SK-N-SH (cell line): ENCODE data around the gene CLCN6.

ENCODE experiments used
- CHD2 ChIP-seq: fragments of 150-350 bp; IDR thresholded peaks from 2 replicates; pipeline ENCODE4 v1.6.1; 2018; ENCODE audit warnings: low read length; ENCODE audit not compliant: partially characterized antibody
- EP300 ChIP-seq, 2 experiments: IDR thresholded peaks; 2 replicates each; pipeline versions ENCODE4 v1.4.0 to v1.6.1; 2012; ENCODE audit warnings: borderline replicate concordance in 1 of 2, low read depth in 1 of 2, low read length in 1 of 2
- FOSL2 ChIP-seq: IDR thresholded peaks from 2 replicates; pipeline ENCODE4 v1.4.0; 2012; ENCODE audit warnings: low read depth, mild to moderate bottlenecking, moderate library complexity, borderline replicate concordance
- MEF2A ChIP-seq: IDR thresholded peaks from 2 replicates; pipeline ENCODE4 v1.4.0; 2012; ENCODE audit warnings: low read depth, borderline replicate concordance
- NFIC ChIP-seq: IDR thresholded peaks from 2 replicates; pipeline ENCODE4 v1.4.0; 2012; ENCODE audit warnings: borderline replicate concordance
- NRF1 ChIP-seq: IDR thresholded peaks from 2 replicates; pipeline ENCODE4 v1.6.1; 2012; ENCODE audit warnings: low read depth, mild to moderate bottlenecking, low read length
- POLR2AphosphoS5 ChIP-seq: IDR thresholded peaks from 2 replicates; pipeline ENCODE4 v1.6.1; 2012; ENCODE audit warnings: low read depth, low read length
- RCOR1 ChIP-seq: fragments of 150-350 bp; IDR thresholded peaks from 2 replicates; pipeline ENCODE4 v1.6.1; 2017; ENCODE audit warnings: antibody characterized with exemption, low read length
- RXRA ChIP-seq: IDR thresholded peaks from 2 replicates; pipeline ENCODE4 v1.4.0; 2012; ENCODE audit warnings: low read depth, mild to moderate bottlenecking, borderline replicate concordance
- SIN3A ChIP-seq: IDR thresholded peaks from 2 replicates; pipeline ENCODE4 v1.6.1; 2012; ENCODE audit warnings: low read depth, mild to moderate bottlenecking, low read length, moderate library complexity, borderline replicate concordance
- YY1 ChIP-seq: IDR thresholded peaks from 2 replicates; pipeline ENCODE4 v1.4.0; 2012; ENCODE audit warnings: low read depth, mild to moderate bottlenecking
- TF ChIP-seq, protein P1 (sequence below): IDR thresholded peaks from 2 replicates; pipeline ENCODE4 v1.6.1; 2012; ENCODE audit warnings: mild to moderate bottlenecking, low read depth, low read length, moderate library complexity
- TF ChIP-seq, protein P2 (sequence below): fragments of 200-600 bp; sonication (generic); IDR thresholded peaks from 2 replicates; pipeline ENCODE4 v1.6.1; 2017; ENCODE audit warnings: antibody characterized with exemption, mild to moderate bottlenecking, moderate library complexity
- TF ChIP-seq, protein P3 (sequence below): IDR thresholded peaks from 2 replicates; pipeline ENCODE4 v1.4.0; 2012; ENCODE audit warnings: low read depth

DNA sequence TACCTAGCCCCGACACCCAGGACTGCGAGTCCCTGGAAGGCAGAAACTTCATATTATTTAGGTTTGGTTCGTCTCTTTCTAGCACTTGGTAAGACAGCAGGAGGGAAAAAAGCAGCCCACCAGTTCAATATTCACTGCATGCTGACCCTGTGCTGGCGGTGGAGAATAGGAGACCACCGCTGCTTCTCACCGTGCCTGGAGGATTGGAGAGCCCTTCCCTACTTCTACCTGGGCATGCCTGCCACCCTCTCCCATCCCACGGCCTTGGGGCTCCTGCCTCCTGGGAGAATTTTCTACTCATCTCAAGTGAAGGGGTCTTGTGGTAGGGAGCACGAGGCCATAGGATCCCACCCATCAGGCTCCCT lies 5.6 kb upstream of the CLCN6 start:
- TF ChIP-seq, protein P1, sequence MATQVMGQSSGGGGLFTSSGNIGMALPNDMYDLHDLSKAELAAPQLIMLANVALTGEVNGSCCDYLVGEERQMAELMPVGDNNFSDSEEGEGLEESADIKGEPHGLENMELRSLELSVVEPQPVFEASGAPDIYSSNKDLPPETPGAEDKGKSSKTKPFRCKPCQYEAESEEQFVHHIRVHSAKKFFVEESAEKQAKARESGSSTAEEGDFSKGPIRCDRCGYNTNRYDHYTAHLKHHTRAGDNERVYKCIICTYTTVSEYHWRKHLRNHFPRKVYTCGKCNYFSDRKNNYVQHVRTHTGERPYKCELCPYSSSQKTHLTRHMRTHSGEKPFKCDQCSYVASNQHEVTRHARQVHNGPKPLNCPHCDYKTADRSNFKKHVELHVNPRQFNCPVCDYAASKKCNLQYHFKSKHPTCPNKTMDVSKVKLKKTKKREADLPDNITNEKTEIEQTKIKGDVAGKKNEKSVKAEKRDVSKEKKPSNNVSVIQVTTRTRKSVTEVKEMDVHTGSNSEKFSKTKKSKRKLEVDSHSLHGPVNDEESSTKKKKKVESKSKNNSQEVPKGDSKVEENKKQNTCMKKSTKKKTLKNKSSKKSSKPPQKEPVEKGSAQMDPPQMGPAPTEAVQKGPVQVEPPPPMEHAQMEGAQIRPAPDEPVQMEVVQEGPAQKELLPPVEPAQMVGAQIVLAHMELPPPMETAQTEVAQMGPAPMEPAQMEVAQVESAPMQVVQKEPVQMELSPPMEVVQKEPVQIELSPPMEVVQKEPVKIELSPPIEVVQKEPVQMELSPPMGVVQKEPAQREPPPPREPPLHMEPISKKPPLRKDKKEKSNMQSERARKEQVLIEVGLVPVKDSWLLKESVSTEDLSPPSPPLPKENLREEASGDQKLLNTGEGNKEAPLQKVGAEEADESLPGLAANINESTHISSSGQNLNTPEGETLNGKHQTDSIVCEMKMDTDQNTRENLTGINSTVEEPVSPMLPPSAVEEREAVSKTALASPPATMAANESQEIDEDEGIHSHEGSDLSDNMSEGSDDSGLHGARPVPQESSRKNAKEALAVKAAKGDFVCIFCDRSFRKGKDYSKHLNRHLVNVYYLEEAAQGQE = no peak
- TF ChIP-seq EP300 (IDR thresholded peaks at IDR 0.05; ENCODE audit: borderline replicate concordance in 1 of 2, low read depth in 1 of 2, low read length in 1 of 2) (no peak), NRF1 (no peak), CHD2 (no peak), POLR2AphosphoS5 (no peak), MEF2A (no peak), YY1 (no peak), SIN3A (no peak), FOSL2 (no peak), NFIC (no peak), RXRA (no peak), RCOR1 (no peak)
- TF ChIP-seq, protein P2, sequence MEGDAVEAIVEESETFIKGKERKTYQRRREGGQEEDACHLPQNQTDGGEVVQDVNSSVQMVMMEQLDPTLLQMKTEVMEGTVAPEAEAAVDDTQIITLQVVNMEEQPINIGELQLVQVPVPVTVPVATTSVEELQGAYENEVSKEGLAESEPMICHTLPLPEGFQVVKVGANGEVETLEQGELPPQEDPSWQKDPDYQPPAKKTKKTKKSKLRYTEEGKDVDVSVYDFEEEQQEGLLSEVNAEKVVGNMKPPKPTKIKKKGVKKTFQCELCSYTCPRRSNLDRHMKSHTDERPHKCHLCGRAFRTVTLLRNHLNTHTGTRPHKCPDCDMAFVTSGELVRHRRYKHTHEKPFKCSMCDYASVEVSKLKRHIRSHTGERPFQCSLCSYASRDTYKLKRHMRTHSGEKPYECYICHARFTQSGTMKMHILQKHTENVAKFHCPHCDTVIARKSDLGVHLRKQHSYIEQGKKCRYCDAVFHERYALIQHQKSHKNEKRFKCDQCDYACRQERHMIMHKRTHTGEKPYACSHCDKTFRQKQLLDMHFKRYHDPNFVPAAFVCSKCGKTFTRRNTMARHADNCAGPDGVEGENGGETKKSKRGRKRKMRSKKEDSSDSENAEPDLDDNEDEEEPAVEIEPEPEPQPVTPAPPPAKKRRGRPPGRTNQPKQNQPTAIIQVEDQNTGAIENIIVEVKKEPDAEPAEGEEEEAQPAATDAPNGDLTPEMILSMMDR = no peak
- TF ChIP-seq, protein P3, sequence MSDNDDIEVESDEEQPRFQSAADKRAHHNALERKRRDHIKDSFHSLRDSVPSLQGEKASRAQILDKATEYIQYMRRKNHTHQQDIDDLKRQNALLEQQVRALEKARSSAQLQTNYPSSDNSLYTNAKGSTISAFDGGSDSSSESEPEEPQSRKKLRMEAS = no peak
